Natural killer cell (primary cell): ENCODE data around the gene NRDC. TPM values are rescaled to one million over a fixed set of nuclear protein-coding genes. Genes with fewer than 3 reads are reported as not detected.

ENCODE experiments used
- ATAC-seq, 3 donors: fragments of 150-1000 bp in 2 of 3; fragments of 200-7000 bp in 1 of 3; cut with Tn5 transposase; 1 replicate in 1 of 3; 2 replicates in 2 of 3; pipeline ENCODE4 v1.10.0; 2021; ENCODE audit warnings: mild to moderate bottlenecking in 2 of 3, moderate library complexity in 2 of 3
- DNase-seq, 2 donors: peaks; one replicate each; pipeline versions ENCODE4 v3.0.0 to v3.0.0-alpha.2; 2013 to 2021; ENCODE audit warnings: mixed read lengths in 1 of 2
- H3K27ac ChIP-seq: one replicate; pipeline ENCODE4 v1.5.1; 2013; ENCODE audit warnings: mild to moderate bottlenecking, low read length
- H3K27me3 ChIP-seq: one replicate; pipeline ENCODE4 v1.6.1; 2013; ENCODE audit warnings: low read length; ENCODE audit not compliant: control insufficient read depth, insufficient read depth
- H3K36me3 ChIP-seq: one replicate; pipeline ENCODE4 v1.6.1; 2013; ENCODE audit warnings: low read length; ENCODE audit not compliant: control insufficient read depth, insufficient read depth
- H3K4me1 ChIP-seq: one replicate; pipeline ENCODE4 v1.6.1; 2013; ENCODE audit warnings: low read length; ENCODE audit not compliant: control insufficient read depth, insufficient read depth
- H3K4me3 ChIP-seq: one replicate; pipeline ENCODE4 v1.5.1; 2013; ENCODE audit warnings: low read length
- H3K9me3 ChIP-seq: one replicate; pipeline ENCODE4 v1.6.1; 2013; ENCODE audit warnings: low read length; ENCODE audit not compliant: control insufficient read depth, insufficient read depth
- H3K27ac Mint-ChIP-seq, 2 donors: one replicate each; pipeline ENCODE4 v1.8.0; 2022; ENCODE audit warnings: mild to moderate bottlenecking in 2 of 2, mixed read lengths in 2 of 2, moderate library complexity in 1 of 2
- H3K27me3 Mint-ChIP-seq, 2 donors: one replicate each; pipeline ENCODE4 v1.8.0; 2022; ENCODE audit warnings: low read depth in 2 of 2, mixed read lengths in 2 of 2
- H3K36me3 Mint-ChIP-seq: one replicate; pipeline ENCODE4 v1.8.0; 2022; ENCODE audit warnings: mixed read lengths
- H3K4me1 Mint-ChIP-seq, 2 donors: one replicate each; pipeline ENCODE4 v1.8.0; 2022; ENCODE audit warnings: mixed read lengths in 2 of 2
- H3K4me3 Mint-ChIP-seq: one replicate; pipeline ENCODE4 v1.8.0; 2022; ENCODE audit warnings: mild to moderate bottlenecking, moderate library complexity, mixed read lengths
- H3K9me3 Mint-ChIP-seq, 2 donors: one replicate each; pipeline ENCODE4 v1.8.0; 2022; ENCODE audit warnings: mixed read lengths in 2 of 2
- CTCF ChIP-seq: fragments of 200-600 bp; IDR thresholded peaks from one replicate; pipeline ENCODE4 v1.8.0; 2022; ENCODE audit warnings: antibody characterized with exemption
- WGBS: methylation state at CpG from one replicate; pipeline ENCODE4 v1.1.7; 2013; ENCODE audit warnings: missing lambda C conversion rate; ENCODE audit not compliant: insufficient coverage; 5-methylcytosine and 5-hydroxymethylcytosine counted together
- intact Hi-C: fragments of 100-400 bp; cut with micrococcal nuclease; formaldehyde crosslinking; loops from one replicate; pipeline ENCODE4 v1.14.2; 2022
- total RNA-seq, 4 donors: library from RNA; stranded (reverse); fragments of 120-200 nt in 1 of 4; gene quantifications; one replicate each; pipeline versions ENCODE4 v1.2.3 to v1.2.4, GENCODE V29; 2013 to 2022

NRDC gene
- total RNA-seq, 3 donors from 2014 or later (not counting 1 experiment from before 2014, with no cell fraction given), result 122 to 165 (median 145) TPM

GRCh38 chr1:51776408-51776807 lies 102.1 kb downstream of the NRDC start:
- Histone ChIP-seq H3K4me1 (no peaks in the 10 kb centered on the region), H3K4me3 (no peak overlapping the region), H3K9me3 (no peaks in the 10 kb centered on the region), H3K27ac (no peak overlapping the region), H3K27me3 (no peaks in the 10 kb centered on the region), H3K36me3 (peaks cover 32% of the 10 kb centered on the region)
- Mint-ChIP-seq H3K27me3 (no peaks in the 10 kb centered on the region), H3K27ac (no peak overlapping the region), H3K4me3 (no peak overlapping the region), H3K36me3 (peaks cover 10% of the 10 kb centered on the region), H3K4me1 (peaks cover 13 to 19% of the 10 kb centered on the region in 2 donors), H3K9me3 (no peaks in the 10 kb centered on the region)
- ATAC-seq, result no peak
- intact Hi-C loops, result no loop called here
- no peak for DNase-seq
- no peak for TF ChIP-seq CTCF

DNA sequence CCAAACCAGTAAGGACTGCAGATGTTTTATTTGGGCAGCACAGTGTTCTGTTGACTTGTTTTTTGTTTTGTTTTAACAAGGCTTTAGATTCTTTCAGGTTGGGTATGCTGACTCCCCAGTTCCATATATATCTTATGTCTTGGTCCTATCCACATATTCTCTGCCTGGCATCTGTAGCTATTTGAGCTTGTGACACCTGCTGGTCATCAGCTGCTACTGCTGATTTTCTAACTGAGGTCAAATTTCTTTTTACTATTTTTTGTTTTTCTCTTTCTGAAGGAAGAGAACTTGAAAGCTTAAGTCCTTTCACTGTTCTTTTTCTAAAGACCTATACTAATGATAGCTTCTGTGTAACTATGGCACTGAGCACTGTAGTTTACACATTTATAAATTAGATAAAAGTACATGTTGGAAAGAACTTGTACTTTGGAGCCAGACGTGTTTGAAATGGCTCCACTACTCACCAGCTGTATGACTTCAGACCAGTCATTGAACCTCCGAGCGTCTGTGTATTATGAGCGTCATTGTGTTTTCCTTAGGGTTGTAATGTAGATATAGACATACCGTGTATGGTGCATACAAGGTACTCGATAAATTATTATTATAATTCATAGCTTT lies 109.4 kb downstream of the NRDC start:
- peak; percentile 70 for TF ChIP-seq CTCF
- Histone ChIP-seq H3K4me3 (no peak overlapping the region), H3K27me3 (no peaks in the 10 kb centered on the region), H3K36me3 (peaks cover 43% of the 10 kb centered on the region), H3K9me3 (no peaks in the 10 kb centered on the region), H3K27ac (no peak overlapping the region), H3K4me1 (no peaks in the 10 kb centered on the region)
- H3K4me1 Mint-ChIP-seq, result peaks cover 20 to 21% of the 10 kb centered on the region in 2 donors
- intact Hi-C loops, result no loop called here
- no peak overlapping the region for H3K4me3 Mint-ChIP-seq
- H3K9me3 Mint-ChIP-seq, result no peaks in the 10 kb centered on the region
- no peaks in the 10 kb centered on the region for H3K27me3 Mint-ChIP-seq
- WGBS, result 100% methylated on average over 4 of the region's 6 CpGs
- peak overlapping the region in 1 of 2 donors; percentile 10 for H3K27ac Mint-ChIP-seq
- H3K36me3 Mint-ChIP-seq, result no peaks in the 10 kb centered on the region
- DNase-seq (peak in 1 of 2 donors; percentile 69), ATAC-seq (peak; percentile 58 to 76 (median 72))

DNA sequence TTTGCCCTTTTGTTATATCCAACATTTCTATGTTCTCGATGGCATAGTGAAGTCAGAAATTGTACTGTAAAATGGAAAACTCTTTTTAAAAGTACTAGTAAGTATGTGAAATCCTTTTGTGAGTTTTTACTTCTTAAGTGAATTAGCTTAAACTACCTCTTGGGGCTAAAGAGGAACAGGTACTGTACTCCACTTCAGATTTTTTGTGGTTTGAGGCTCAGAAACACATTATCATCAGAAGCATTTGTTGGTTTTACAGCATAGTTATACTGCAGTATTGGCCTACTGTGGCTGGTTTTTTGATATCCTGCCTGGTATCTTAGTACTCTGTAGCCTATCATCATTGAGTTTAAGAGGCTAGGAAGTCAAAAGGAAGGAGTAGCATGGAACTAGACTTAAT lies 117.2 kb downstream of the NRDC start:
- Histone ChIP-seq H3K4me1 (no peaks in the 10 kb centered on the region), H3K36me3 (peaks cover 8% of the 10 kb centered on the region), H3K4me3 (no peak overlapping the region), H3K27me3 (no peaks in the 10 kb centered on the region), H3K27ac (no peak overlapping the region), H3K9me3 (no peaks in the 10 kb centered on the region)
- TF ChIP-seq CTCF, result no peak
- ATAC-seq (no peak), DNase-seq (no peak)
- Mint-ChIP-seq H3K9me3 (no peaks in the 10 kb centered on the region), H3K27ac (no peak overlapping the region), H3K4me3 (no peak overlapping the region), H3K4me1 (no peaks in the 10 kb centered on the region), H3K36me3 (no peaks in the 10 kb centered on the region), H3K27me3 (no peaks in the 10 kb centered on the region)
- WGBS, result no CpG with 5 or more reads among the region's 1 CpG
- intact Hi-C loops, result no loop called here

- H3K36me3 ChIP-seq, result peaks cover 5% of the 10 kb centered on the region
- H3K4me1 ChIP-seq, result no peaks in the 10 kb centered on the region
- Mint-ChIP-seq H3K4me1 (no peaks in the 10 kb centered on the region), H3K27me3 (no peaks in the 10 kb centered on the region), H3K36me3 (peaks cover 4% of the 10 kb centered on the region), H3K9me3 (no peaks in the 10 kb centered on the region), H3K4me3 (no peak overlapping the region), H3K27ac (no peak overlapping the region)
- H3K27me3 ChIP-seq, result no peaks in the 10 kb centered on the region
- ATAC-seq (no peak), DNase-seq (no peak)
- WGBS, result 91% methylated on average over 3 of the region's 3 CpGs
- H3K9me3 ChIP-seq, result no peaks in the 10 kb centered on the region
- intact Hi-C loops, result no loop called here
- H3K4me3 ChIP-seq, result no peak overlapping the region
- no peak for TF ChIP-seq CTCF
- no peak overlapping the region for H3K27ac ChIP-seq
These were observed 117.7 kb downstream of the NRDC start for GRCh38 chr1:51760872-51761271.
